ENCODE measurements around the gene TPGS1.
A peak's percentile ranks its signal among the peaks of the same experiment; 100 is the strongest.

The TPGS1 gene, protein sequence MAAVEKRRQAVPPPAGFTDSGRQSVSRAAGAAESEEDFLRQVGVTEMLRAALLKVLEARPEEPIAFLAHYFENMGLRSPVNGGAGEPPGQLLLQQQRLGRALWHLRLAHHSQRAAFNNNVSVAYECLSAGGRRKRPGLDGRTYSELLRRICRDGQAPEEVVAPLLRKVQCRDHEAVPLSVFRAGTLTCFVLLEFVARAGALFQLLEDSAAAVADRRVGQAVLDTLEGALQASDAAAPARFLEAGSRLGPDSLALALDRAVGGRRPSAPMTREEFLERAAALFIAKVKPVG

DNA sequence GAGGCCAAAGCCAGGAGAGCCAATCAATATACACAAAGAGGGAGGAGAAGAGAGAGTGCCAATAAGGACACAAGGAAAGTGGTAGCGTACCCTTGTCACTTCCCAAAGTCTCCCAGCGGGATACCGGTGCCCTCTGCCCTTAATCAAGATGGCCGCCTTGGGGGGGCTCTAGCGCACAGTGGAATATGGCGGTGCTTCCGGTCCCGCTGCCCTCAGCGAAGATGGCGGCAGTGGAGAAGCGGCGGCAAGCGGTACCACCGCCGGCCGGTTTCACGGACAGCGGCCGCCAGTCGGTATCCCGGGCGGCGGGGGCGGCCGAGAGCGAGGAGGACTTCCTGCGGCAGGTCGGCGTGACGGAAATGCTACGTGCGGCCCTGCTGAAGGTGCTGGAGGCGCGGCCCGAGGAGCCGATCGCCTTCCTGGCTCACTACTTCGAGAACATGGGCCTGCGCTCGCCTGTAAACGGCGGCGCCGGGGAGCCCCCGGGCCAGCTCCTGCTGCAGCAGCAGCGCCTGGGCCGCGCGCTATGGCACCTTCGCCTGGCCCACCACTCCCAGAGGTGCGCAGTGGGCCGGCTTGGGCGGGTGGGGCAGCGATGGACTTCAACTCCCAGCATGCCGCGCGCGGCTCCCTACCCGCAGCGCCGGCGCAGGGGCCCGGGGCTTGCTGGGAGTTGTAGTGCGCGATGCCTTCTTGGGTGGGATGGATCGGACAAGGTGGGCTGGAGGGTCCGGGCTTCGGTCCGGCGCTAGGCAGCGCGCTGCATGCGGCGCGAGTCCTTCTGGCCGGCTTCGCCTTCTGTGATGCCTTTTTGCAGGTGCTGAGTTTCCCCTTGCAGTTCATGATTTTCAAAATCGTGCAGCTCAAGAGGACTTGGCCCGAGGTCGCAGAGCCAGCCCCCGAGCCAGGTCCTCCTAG, at the start of gene TPGS1:
TPGS1 (plus strand) TSS at position 212 of the 918 bp plus-strand sequence; CDS start at position 222, 10 bp downstream.
- Histone ChIP-seq H3K4me3 (ENCODE audit: low read depth, low read length) (peak within 1 kb of the TSS; percentile 74), H3K4me1 (ENCODE audit: control insufficient read depth, insufficient read depth, low read length) (peaks cover 4% of the 10 kb centered on the region), H3K9ac (ENCODE audit: low read depth, low read length) (peak within 1 kb of the TSS; percentile 73), H3K36me3 (ENCODE audit: control insufficient read depth, insufficient read depth, low read length) (peaks cover 3% of the 10 kb centered on the region), H3K27me3 (ENCODE audit: control insufficient read depth, insufficient read depth, low read length) (peaks cover 4% of the 10 kb centered on the region), H3K9me3 (ENCODE audit: control insufficient read depth, insufficient read depth, low read length) (no peaks in the 10 kb centered on the region)

DNA sequence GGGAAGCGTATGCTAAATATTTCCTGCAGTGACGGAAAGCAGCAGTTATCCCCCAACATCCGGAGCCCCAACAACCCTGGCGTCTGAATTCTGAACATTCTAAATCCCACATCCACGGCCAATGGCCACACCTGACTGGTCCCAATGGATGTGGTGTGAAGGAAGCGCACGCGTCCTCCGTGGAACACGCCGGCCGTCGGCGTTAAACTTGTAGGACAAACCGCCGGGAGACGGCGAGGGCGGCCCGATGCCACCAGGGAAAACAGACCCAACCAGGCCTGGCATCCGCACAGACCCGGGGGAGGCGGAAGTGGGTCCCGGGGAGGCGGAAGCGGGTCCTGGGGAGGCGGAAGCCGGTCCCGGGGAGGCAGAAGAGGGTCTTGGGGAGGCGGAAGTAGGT, 49.7 kb upstream of the TPGS1 start:
- Histone ChIP-seq H3K4me3 (ENCODE audit: low read depth, low read length) (no peak overlapping the region), H3K36me3 (ENCODE audit: control insufficient read depth, insufficient read depth, low read length) (peaks cover 6% of the 10 kb centered on the region), H3K4me1 (ENCODE audit: control insufficient read depth, insufficient read depth, low read length) (peaks cover 3% of the 10 kb centered on the region), H3K9ac (ENCODE audit: low read depth, low read length) (no peak overlapping the region), H3K9me3 (ENCODE audit: control insufficient read depth, insufficient read depth, low read length) (no peaks in the 10 kb centered on the region), H3K27me3 (ENCODE audit: control insufficient read depth, insufficient read depth, low read length) (peaks cover 6% of the 10 kb centered on the region)

DNA sequence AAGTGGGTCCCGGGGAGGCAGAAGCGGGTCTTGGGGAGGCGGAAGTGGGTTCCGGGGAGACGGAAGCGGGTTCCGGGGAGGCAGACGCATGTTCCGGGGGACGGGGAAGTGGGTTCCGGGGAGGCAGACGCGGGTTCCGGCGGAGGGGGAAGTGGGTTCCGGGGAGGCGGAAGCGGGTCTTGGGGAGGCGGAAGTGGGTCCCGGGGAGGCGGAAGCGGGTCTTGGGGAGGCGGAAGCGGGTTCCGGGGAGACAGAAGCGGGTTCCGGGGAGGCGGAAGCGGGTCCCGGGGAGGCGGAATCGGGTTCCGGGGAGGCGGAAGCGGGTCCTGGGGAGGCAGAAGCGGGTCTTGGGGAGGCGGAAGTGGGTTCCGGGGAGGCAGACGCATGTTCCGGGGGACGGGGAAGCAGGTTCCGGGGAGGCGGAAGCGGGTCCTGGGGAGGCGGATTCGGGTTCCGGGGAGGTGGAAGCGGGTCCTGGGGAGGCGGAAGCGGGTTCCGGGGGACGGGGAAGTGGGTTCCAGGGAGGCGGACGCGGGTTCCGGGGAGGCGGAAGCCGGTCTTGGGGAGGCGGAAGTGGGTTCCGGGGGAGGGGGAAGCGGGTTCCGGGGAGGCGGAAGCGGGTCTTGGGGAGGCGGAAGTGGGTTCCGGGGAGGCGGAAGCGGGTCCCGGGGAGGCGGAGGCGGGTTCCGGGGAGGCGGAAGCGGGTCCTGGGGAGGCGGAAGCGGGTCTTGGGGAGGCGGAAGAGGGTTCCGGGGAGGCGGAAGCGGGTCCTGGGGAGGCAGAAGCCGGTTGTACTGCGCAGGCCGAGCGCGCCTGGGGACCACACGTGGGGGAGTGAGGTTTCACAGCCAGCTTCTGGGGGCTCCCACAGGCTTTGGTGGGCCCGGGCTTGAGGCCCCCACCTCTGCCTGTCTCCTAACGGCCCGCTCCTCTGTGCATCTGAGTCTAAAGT, 48.9 kb upstream of the TPGS1 start:
- peaks cover 3% of the 10 kb centered on the region for H3K4me1 ChIP-seq (ENCODE audit: control insufficient read depth, insufficient read depth, low read length)
- H3K9ac ChIP-seq (ENCODE audit: low read depth, low read length) = no peak overlapping the region
- H3K27me3 ChIP-seq (ENCODE audit: control insufficient read depth, insufficient read depth, low read length) = peaks cover 6% of the 10 kb centered on the region
- peaks cover 6% of the 10 kb centered on the region for H3K36me3 ChIP-seq (ENCODE audit: control insufficient read depth, insufficient read depth, low read length)
- no peak overlapping the region for H3K4me3 ChIP-seq (ENCODE audit: low read depth, low read length)
- H3K9me3 ChIP-seq (ENCODE audit: control insufficient read depth, insufficient read depth, low read length) = no peaks in the 10 kb centered on the region

DNA sequence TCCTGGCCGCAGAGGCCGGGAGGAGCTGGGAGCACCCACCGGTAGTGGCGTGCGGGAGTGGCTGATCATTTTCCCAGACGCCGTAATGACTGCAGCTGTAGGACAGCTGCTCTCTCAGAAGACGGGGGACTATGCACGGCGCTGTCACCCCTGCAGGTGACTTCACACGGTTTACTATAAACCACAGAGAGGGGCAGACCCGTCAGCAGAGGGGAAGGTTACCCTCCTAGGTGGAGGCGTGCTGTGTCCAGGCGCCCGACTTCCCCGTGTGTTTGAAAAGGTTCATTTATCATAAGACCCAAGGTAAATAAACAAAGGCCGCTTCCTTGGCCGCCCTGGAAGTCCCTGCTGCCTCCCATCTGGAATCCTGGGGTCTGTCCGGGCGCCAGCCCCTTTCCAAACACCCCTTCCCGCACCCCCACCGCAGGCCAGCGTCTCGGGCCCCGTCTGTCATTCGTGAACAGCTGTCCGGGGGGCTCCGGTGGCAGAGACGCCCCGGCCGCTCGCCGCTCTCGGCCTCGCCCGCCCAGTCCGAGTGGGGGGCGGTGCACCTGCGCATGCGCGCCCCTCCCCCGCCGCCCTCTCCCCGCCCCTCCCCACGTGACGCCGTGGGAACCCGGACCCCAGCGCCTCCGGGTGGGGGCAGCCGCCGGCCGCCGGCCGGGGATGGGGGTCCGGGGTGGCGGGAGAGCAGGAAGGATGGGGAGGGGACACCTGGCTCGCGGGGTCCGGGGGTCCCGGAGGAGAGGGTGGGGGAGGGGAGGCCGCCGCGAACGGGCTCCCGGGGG, 47.4 kb upstream of the TPGS1 start:
- peaks cover 6% of the 10 kb centered on the region for H3K36me3 ChIP-seq (ENCODE audit: control insufficient read depth, insufficient read depth, low read length)
- H3K4me3 ChIP-seq (ENCODE audit: low read depth, low read length) = peak overlapping the region; percentile 70
- H3K4me1 ChIP-seq (ENCODE audit: control insufficient read depth, insufficient read depth, low read length) = peaks cover 3% of the 10 kb centered on the region
- H3K9me3 ChIP-seq (ENCODE audit: control insufficient read depth, insufficient read depth, low read length) = no peaks in the 10 kb centered on the region
- H3K27me3 ChIP-seq (ENCODE audit: control insufficient read depth, insufficient read depth, low read length) = peaks cover 6% of the 10 kb centered on the region
- peak overlapping the region; percentile 60 for H3K9ac ChIP-seq (ENCODE audit: low read depth, low read length)

DNA sequence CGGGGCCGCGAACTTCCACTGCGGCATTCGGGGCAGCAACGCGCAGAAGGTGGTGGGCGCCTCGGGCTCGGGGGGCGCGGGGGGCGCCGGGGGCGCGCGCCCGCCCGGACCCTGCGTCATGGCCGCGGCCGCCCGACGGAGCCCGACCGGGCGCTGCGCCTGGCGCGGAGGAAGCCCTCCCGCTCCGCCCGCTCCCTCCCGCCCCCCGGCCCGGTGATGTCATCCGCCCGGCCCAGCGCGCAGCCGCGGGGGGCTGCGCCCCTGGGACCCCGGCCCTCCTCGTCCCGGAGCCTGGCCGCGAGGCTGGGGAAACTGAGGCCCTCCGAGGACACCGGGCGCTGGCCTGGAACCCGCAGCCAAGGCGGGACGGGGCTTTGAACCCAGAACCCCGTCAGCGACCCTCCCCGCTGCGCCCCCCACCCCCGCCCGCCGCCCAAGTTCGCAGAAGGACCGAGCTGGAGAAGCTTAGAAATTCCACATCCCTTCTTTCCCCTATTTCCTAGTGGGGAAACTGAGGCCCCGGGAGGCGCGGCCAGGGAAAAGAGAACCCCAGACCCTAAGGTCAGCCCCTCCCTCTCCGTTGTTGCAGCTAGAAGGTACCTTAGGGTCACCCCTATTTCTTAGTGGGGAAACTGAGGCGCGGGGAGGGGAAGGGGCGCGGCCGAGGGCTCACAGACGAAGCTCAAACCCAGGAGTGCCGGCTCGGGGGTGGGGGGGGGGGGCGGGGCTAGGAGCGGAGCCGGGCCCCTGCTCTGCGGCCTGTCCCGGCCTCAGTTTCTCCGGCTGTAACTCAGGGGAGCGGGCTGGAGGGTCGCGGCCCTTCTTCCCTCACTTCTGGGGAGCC, 46.2 kb upstream of the TPGS1 start, which contains the start of gene SHC2:
SHC2 (minus strand) TSS at position 157 of the 844 bp plus-strand sequence; CDS start at position 120, 37 bp downstream.
- Histone ChIP-seq H3K36me3 (ENCODE audit: control insufficient read depth, insufficient read depth, low read length) (no peaks in the 10 kb centered on the region), H3K4me1 (ENCODE audit: control insufficient read depth, insufficient read depth, low read length) (peaks cover 3% of the 10 kb centered on the region), H3K27me3 (ENCODE audit: control insufficient read depth, insufficient read depth, low read length) (peaks cover 6% of the 10 kb centered on the region), H3K9ac (ENCODE audit: low read depth, low read length) (peak within 1 kb of the TSS; percentile 60), H3K4me3 (ENCODE audit: low read depth, low read length) (peak within 1 kb of the TSS; percentile 70), H3K9me3 (ENCODE audit: control insufficient read depth, insufficient read depth, low read length) (no peaks in the 10 kb centered on the region)

DNA sequence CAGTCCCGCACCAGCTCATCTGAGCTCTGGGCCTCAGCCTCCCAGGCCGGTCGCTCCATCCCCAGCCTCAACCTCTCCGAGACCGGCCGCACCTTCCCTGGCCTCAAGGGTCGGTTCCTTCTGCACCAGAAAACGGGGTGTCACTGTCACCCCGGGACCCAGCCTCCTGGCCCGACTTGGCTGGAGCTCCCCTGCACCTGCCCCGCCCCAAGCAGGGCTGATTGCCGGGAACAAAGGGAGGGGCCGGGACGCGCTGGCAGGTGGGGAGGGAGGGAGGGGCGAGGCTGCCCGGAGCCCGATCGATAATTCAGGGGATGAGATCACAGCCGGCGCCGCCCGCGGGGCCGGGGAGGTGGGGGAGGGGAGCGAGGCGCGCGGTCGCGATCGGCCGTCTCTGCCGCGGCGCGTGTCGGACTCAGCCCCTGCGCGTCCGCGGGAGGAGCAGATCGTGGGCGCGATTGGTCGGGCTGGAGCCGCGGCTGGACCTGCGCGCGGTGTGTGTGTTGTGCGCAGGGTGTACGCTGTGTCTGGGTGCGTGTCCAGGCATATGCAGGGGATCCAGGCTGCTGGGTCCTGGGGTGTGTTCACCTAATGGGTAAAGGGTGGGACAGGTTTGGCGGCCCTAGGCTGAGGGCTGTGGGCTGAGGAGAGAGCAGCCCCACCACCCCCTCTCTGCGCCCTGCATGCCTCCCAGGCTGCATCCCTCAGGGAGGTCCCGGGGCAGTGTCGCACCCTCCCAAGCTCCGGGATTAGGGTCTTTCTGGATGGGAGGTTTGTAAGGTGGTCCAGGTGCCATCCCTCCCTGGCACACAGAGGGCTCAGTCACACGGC, 45.4 kb upstream of the TPGS1 start:
- Histone ChIP-seq H3K9me3 (ENCODE audit: control insufficient read depth, insufficient read depth, low read length) (no peaks in the 10 kb centered on the region), H3K27me3 (ENCODE audit: control insufficient read depth, insufficient read depth, low read length) (peaks cover 6% of the 10 kb centered on the region), H3K9ac (ENCODE audit: low read depth, low read length) (peak overlapping the region; percentile 47), H3K4me1 (ENCODE audit: control insufficient read depth, insufficient read depth, low read length) (peaks cover 3% of the 10 kb centered on the region), H3K36me3 (ENCODE audit: control insufficient read depth, insufficient read depth, low read length) (no peaks in the 10 kb centered on the region), H3K4me3 (ENCODE audit: low read depth, low read length) (peak overlapping the region; percentile 63)

DNA sequence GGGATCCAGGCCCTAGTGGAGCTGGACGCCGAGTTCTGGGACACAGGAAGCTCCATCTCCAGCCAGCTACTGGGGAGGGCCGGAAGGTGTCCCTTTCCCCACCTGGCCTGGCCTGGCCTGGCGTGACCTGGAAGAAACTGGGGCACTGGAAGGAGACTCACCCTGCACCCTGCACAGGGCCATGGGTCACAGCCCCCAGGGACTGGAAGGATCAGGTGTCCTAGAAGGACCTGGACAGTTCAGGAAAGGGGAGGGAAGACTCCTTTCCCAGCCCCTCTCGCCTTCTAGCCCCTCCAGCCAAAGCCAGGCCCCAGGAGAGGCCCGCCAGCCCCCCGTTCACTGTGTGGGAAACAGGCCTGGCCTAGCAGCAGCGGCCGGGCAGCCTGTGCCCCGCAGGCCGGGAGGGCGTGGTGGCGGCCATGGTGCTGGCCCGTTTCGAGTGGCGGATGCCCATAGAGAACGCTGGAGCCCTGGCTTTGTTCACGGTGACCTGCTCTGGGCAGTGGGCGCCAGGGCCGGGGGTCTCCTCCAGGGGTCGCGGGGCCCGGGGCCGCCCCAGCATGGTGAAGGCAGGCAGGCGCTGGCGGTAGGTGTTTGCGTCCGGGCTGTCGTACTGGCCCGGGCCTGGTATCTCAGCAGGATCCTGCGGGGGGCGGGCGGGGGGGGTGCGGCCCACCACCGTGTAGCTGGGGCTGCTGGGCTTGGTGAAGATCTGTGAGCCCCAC, 43.7 kb upstream of the TPGS1 start:
- Histone ChIP-seq H3K27me3 (ENCODE audit: control insufficient read depth, insufficient read depth, low read length) (peaks cover 6% of the 10 kb centered on the region), H3K4me3 (ENCODE audit: low read depth, low read length) (no peak overlapping the region), H3K36me3 (ENCODE audit: control insufficient read depth, insufficient read depth, low read length) (no peaks in the 10 kb centered on the region), H3K9ac (ENCODE audit: low read depth, low read length) (no peak overlapping the region), H3K4me1 (ENCODE audit: control insufficient read depth, insufficient read depth, low read length) (peaks cover 3% of the 10 kb centered on the region), H3K9me3 (ENCODE audit: control insufficient read depth, insufficient read depth, low read length) (no peaks in the 10 kb centered on the region)

DNA sequence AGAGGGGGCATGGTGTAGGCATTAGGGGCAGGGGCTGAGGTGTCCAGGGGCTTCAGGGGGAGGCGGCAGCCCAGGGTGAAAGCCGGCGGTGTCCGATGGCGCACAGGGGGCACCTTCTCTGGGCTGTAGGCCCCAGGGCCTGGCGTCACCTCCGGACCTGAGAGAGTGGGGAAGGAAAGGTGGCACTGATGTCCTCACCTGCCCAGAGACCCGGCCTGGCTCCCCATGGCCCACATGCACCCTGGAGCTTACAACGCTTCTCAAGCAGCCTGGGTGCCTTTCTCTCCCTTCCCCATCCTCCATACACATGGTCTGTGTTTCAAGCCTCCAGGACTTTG, 43.1 kb upstream of the TPGS1 start:
- Histone ChIP-seq H3K9me3 (ENCODE audit: control insufficient read depth, insufficient read depth, low read length) (no peaks in the 10 kb centered on the region), H3K36me3 (ENCODE audit: control insufficient read depth, insufficient read depth, low read length) (no peaks in the 10 kb centered on the region), H3K4me3 (ENCODE audit: low read depth, low read length) (no peak overlapping the region), H3K9ac (ENCODE audit: low read depth, low read length) (no peak overlapping the region), H3K4me1 (ENCODE audit: control insufficient read depth, insufficient read depth, low read length) (peaks cover 3% of the 10 kb centered on the region), H3K27me3 (ENCODE audit: control insufficient read depth, insufficient read depth, low read length) (peaks cover 6% of the 10 kb centered on the region)

DNA sequence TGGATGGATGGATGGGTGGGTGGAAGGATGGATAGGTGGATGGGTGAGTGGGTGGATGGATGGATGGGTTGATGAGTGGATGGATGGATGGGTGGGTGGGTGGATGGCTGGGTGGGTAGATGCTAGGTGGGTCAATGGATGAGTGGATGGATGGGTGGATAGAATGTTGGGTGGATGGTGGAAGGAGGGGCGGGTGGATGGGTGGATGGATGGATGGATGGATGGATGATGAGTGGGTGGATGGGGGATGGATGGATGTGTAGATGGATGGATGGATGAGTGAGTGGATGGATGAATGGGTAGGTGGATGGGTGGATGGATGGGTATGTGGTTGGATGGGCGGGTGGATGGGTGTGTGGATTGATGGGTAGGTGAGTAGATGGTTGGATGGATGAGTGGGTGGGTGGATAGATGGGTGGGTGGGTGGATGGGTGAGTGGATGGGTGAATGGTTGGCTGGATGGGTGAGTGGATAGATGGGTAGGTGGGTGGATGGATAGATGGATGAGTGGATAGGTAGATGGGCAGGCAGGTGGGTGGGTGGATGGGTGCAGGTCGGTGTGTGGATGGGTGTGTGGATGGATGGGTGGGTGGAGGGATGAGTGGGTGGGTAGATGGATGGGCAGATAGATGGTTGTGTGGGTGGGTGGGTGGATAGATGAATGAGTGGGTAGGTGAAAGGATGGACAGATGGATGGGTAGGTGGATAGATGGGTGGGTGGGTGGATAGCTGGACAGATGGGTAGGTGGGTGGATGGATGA, 42.1 kb upstream of the TPGS1 start:
- no peak overlapping the region for H3K9ac ChIP-seq (ENCODE audit: low read depth, low read length)
- peaks cover 6% of the 10 kb centered on the region for H3K27me3 ChIP-seq (ENCODE audit: control insufficient read depth, insufficient read depth, low read length)
- H3K9me3 ChIP-seq (ENCODE audit: control insufficient read depth, insufficient read depth, low read length) = no peaks in the 10 kb centered on the region

More for the DNA sequence above, 42.1 kb upstream of the TPGS1 start:
- Histone ChIP-seq H3K4me1 (ENCODE audit: control insufficient read depth, insufficient read depth, low read length) (no peaks in the 10 kb centered on the region), H3K36me3 (ENCODE audit: control insufficient read depth, insufficient read depth, low read length) (no peaks in the 10 kb centered on the region), H3K4me3 (ENCODE audit: low read depth, low read length) (no peak overlapping the region)

Data from iPS-15b (cell line).